Endodermal cell (in vitro differentiated cells): ENCODE data around the gene KIAA1958. TPM values are rescaled to one million over a fixed set of nuclear protein-coding genes. Genes with fewer than 3 reads are reported as not detected.

Source experiments
- DNase-seq: peaks from one replicate; pipeline ENCODE4 v3.0.0-alpha.2; 2017
- H3K27ac ChIP-seq: 2 replicates; pipeline ENCODE4 v1.5.1; 2013; ENCODE audit warnings: mild to moderate bottlenecking, low read depth, low read length, moderate library complexity
- H3K27me3 ChIP-seq: 2 replicates; pipeline ENCODE4 v1.6.1; 2013; ENCODE audit warnings: mild to moderate bottlenecking, low read length, moderate library complexity; ENCODE audit not compliant: insufficient read depth, control insufficient read depth, poor library complexity, severe bottlenecking
- H3K36me3 ChIP-seq: 2 replicates; pipeline ENCODE4 v1.7.0; 2013; ENCODE audit warnings: mild to moderate bottlenecking, low read length, moderate library complexity; ENCODE audit not compliant: control insufficient read depth, insufficient read depth
- H3K4me1 ChIP-seq: one replicate; pipeline ENCODE4 v1.7.0; 2013; ENCODE audit warnings: low read length; ENCODE audit not compliant: control insufficient read depth, insufficient read depth
- H3K4me3 ChIP-seq: 2 replicates; pipeline ENCODE4 v1.5.1; 2013; ENCODE audit warnings: mild to moderate bottlenecking, low read length, moderate library complexity
- H3K9ac ChIP-seq: 2 replicates; pipeline ENCODE4 v1.6.1; 2013; ENCODE audit warnings: mild to moderate bottlenecking, low read length, moderate library complexity; ENCODE audit not compliant: poor library complexity, severe bottlenecking; ENCODE audit errors: extremely low read depth
- H3K9me3 ChIP-seq: 2 replicates; pipeline ENCODE4 v1.6.1; 2013; ENCODE audit warnings: mild to moderate bottlenecking, low read length, moderate library complexity; ENCODE audit not compliant: control insufficient read depth
- H3K27ac Mint-ChIP-seq: 2 replicates; pipeline ENCODE4 v1.8.0; 2020; ENCODE audit warnings: mixed read lengths
- H3K27me3 Mint-ChIP-seq: 2 replicates; pipeline ENCODE4 v1.8.0; 2021; ENCODE audit warnings: mild to moderate bottlenecking, mixed read lengths; ENCODE audit not compliant: insufficient read depth
- H3K36me3 Mint-ChIP-seq: 2 replicates; pipeline ENCODE4 v1.8.0; 2020; ENCODE audit warnings: low read depth, mixed read lengths
- H3K4me1 Mint-ChIP-seq: 2 replicates; pipeline ENCODE4 v1.8.0; 2020; ENCODE audit warnings: mixed read lengths
- H3K4me3 Mint-ChIP-seq: 2 replicates; pipeline ENCODE4 v1.8.0; 2020; ENCODE audit warnings: mild to moderate bottlenecking, moderate library complexity, mixed read lengths
- H3K9me3 Mint-ChIP-seq: 2 replicates; pipeline ENCODE4 v1.8.0; 2020; ENCODE audit warnings: mild to moderate bottlenecking, mixed read lengths
- WGBS, 2 experiments: methylation state at CpG; one replicate each; pipeline versions ENCODE4 v1.1.5 to v1.1.7; 2013; ENCODE audit warnings: missing lambda C conversion rate in 2 of 2, mixed read lengths in 1 of 2; ENCODE audit not compliant: insufficient coverage in 1 of 2, insufficient read length in 1 of 2; 5-methylcytosine and 5-hydroxymethylcytosine counted together
- total RNA-seq, 2 donors: library from RNA; stranded (reverse); fragmentation: NEBNext Ultra II Directional in 1 of 2; extraction: Animal tissue kit (Norgen Biotek cat#: 25700) in 1 of 2; gene quantifications; 2 replicates in 1 of 2; 3 replicates in 1 of 2; pipeline ENCODE4 v1.2.1, GENCODE V29; 2021
- TF ChIP-seq, protein P1 (sequence below): fragments of 200-600 bp; sonication (generic); conservative IDR thresholded peaks from 2 replicates; pipeline ENCODE4 v1.5.0; 2021; ENCODE audit warnings: antibody characterized with exemption, mild to moderate bottlenecking

The KIAA1958 gene
- total RNA-seq, 2 donors from 2014 or later = 44.6 to 50.9 TPM

DNA sequence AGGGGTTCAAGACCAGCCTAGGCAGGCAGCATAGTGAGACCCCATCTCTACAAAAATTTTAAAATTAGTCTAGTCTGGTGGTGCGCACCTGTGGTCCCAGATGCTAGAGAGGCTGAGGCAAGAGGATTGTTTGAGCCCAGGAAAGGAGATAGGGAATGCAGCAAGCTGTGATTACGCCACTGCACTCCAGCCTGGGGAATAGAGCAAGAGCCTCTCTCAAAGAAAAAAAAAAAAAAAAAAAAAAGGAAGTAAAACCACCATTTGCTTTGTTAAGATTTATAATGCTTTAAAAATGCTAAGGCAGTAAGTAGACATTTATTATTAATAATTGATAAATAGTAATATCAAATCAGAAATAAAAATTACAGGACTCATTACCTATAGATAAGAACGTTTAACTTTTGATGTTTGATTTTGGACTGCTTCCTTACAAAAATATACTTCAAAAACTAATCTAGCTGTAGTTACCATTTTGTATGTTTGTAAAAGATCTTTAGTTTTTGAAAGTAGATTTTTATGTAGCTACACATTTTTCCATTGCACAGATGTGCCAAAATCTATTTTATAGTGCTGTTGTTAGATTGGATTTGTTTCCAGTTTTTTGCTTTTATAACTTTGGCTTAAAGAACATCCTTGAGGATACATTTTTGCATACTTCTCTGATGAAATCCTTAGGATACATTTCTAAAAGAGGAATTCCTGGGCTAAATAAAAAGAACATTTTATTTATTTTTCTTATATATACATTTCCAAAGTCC lies 144.9 kb downstream of the KIAA1958 start:
- 95% methylated on average over 2 of the region's 3 CpGs; no CpG with 5 or more reads in 1 of the 2 experiments for WGBS, 2 experiments
- Mint-ChIP-seq H3K27me3 (no peaks in the 10 kb centered on the region), H3K36me3 (no peaks in the 10 kb centered on the region), H3K4me3 (no peak overlapping the region), H3K4me1 (peaks cover 11% of the 10 kb centered on the region), H3K27ac (no peak overlapping the region), H3K9me3 (no peaks in the 10 kb centered on the region)
- Histone ChIP-seq H3K9ac (no peak overlapping the region), H3K9me3 (no peaks in the 10 kb centered on the region), H3K27me3 (no peaks in the 10 kb centered on the region), H3K27ac (no peak overlapping the region), H3K4me1 (peaks cover 6% of the 10 kb centered on the region), H3K36me3 (no peaks in the 10 kb centered on the region), H3K4me3 (no peak overlapping the region)
- DNase-seq = no peak
- TF ChIP-seq, protein P1, sequence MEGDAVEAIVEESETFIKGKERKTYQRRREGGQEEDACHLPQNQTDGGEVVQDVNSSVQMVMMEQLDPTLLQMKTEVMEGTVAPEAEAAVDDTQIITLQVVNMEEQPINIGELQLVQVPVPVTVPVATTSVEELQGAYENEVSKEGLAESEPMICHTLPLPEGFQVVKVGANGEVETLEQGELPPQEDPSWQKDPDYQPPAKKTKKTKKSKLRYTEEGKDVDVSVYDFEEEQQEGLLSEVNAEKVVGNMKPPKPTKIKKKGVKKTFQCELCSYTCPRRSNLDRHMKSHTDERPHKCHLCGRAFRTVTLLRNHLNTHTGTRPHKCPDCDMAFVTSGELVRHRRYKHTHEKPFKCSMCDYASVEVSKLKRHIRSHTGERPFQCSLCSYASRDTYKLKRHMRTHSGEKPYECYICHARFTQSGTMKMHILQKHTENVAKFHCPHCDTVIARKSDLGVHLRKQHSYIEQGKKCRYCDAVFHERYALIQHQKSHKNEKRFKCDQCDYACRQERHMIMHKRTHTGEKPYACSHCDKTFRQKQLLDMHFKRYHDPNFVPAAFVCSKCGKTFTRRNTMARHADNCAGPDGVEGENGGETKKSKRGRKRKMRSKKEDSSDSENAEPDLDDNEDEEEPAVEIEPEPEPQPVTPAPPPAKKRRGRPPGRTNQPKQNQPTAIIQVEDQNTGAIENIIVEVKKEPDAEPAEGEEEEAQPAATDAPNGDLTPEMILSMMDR = no peak

DNA sequence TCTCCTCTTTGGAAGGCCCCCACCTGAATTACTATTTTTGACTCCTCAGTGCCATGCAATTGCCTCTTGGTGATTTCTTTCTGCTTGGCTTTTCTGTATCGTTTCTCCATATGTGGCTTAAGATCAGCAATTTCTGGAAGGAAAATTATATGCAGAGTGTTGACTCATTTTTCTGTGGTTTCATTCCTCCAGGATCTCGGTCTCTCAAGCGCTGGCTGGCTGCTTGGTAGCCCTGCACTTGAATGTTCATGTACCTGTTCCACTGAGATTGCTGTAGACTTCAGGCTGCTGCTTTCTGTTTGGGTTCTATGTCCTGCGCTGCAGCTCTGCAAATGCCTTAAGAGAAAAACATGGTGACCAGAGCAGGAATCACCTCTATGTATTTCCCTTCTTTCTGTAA lies 153.7 kb downstream of the KIAA1958 start:
- Histone ChIP-seq H3K9me3 (peaks cover 30% of the 10 kb centered on the region), H3K4me1 (no peaks in the 10 kb centered on the region), H3K9ac (no peak overlapping the region), H3K27ac (no peak overlapping the region), H3K4me3 (no peak overlapping the region), H3K27me3 (no peaks in the 10 kb centered on the region), H3K36me3 (peaks cover 4% of the 10 kb centered on the region)
- TF ChIP-seq, protein P1 = no peak
- WGBS, 2 experiments = 93 to 98% methylated on average over 4 of the region's 4 CpGs
- Mint-ChIP-seq H3K27ac (no peak overlapping the region), H3K36me3 (peaks cover 33% of the 10 kb centered on the region), H3K9me3 (peaks cover 25% of the 10 kb centered on the region), H3K4me3 (no peak overlapping the region), H3K4me1 (peaks cover 8% of the 10 kb centered on the region), H3K27me3 (no peaks in the 10 kb centered on the region)
- DNase-seq = no peak

DNA sequence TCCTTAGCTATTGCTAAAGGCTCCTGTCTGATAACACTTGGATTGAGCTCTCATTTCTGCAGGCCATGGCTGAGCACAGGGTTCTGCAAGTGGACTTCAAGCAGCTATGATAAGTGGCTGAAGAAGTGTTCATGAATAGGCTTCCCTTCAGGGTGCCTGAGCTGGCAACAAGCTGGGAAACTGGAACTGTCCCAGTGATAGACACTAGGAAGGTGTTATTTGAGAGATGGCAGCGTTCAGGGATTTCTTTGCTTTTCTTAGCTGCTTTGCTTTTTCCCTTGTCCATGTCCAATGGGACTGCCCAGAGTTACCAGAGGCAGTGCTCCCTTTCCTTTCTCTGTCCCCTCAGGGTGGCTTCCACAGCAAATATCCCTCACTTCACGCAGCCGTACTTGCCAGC lies 155.5 kb downstream of the KIAA1958 start:
- peaks cover 14% of the 10 kb centered on the region for H3K36me3 ChIP-seq
- peaks cover 25% of the 10 kb centered on the region for H3K9me3 Mint-ChIP-seq
- WGBS, 2 experiments = 82 to 90% methylated on average over 3 of the region's 3 CpGs
- H3K4me3 Mint-ChIP-seq = no peak overlapping the region
- peaks cover 30% of the 10 kb centered on the region for H3K9me3 ChIP-seq
- no peak overlapping the region for H3K9ac ChIP-seq
- peak; percentile 50 for DNase-seq
- H3K4me1 ChIP-seq = no peaks in the 10 kb centered on the region
- TF ChIP-seq, protein P1 = no peak
- H3K4me3 ChIP-seq = no peak overlapping the region
- H3K27me3 ChIP-seq = no peaks in the 10 kb centered on the region
- no peaks in the 10 kb centered on the region for H3K27me3 Mint-ChIP-seq
- no peak overlapping the region for H3K27ac Mint-ChIP-seq
- H3K27ac ChIP-seq = no peak overlapping the region
- peaks cover 47% of the 10 kb centered on the region for H3K36me3 Mint-ChIP-seq
- peaks cover 8% of the 10 kb centered on the region for H3K4me1 Mint-ChIP-seq
